GM18907 (cell line): ENCODE measurements around the gene C6orf132.

ENCODE experiments used
- ATAC-seq: cut with Tn5 transposase; IDR thresholded peaks from one replicate; pipeline ENCODE4 v1.9.1; 2021; ENCODE audit warnings: mild to moderate bottlenecking, moderate library complexity; ENCODE audit not compliant: unreplicated experiment

C6orf132 gene

GRCh38 chr6:42079941-42080464, 62.4 kb downstream of the C6orf132 start:
- no peak for ATAC-seq

GRCh38 chr6:42078386-42078785, 64.0 kb downstream of the C6orf132 start:
- ATAC-seq: no peak

- no peak for ATAC-seq
Measured at GRCh38 chr6:42075159-42075838, 67.1 kb downstream of the C6orf132 start.

DNA sequence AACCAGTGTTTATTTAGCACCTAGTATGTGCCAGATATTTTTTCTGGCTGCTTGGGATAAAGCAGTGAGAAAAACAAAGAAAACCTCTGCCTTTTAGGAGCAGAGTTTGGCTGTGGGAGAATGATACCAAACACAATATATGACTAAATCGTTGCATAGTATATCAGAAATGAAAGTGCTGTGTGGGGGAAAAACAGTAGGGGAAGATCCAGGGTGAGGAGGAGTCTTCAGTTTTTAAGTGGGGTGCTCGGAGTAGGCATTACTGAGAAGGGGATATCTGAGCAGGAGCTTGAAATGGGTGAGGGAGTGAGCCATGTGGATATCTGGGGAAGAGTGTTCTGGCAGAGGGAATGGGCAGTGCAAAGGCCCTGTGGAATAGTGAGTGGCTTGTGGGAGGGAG, 69.1 kb downstream of the C6orf132 start:
- ATAC-seq: no peak

DNA sequence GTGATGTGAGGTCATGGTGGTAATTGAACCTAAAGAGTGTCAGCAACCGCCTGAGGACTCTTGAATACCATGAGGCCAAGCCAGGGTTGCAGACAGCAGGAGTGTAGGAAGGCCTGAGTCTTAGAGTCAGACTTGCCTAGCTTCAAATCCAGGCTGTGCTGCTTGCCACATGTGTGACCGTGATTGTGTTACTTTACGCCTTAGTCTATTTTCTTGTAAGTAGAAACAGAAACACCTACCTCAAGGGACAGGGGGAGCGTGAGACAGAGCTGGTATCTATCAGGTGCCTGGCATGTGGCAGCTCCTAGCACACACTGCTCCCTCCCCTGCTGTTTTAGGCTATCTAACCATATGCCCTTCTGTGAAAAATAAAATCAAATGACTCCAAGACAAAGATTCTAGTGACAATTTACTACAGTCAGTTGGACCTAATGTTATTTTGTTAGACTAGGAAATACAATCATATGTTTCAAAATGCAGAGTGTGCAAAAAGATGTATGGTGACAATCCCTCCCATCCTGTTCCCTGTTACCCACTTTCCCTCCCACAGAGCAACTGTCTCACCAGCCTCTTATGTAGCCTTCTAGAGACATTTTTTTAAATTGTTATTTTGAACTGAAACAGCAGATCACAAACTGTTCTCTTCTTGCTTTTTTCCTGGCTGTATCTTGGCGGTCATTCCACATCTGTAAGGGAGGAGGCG, 70.4 kb downstream of the C6orf132 start:
- no peak for ATAC-seq

- ATAC-seq: no peak
Measured at GRCh38 chr6:42068872-42069522, 73.4 kb downstream of the C6orf132 start.

- no peak for ATAC-seq
Measured at GRCh38 chr6:42068173-42068572, 74.2 kb downstream of the C6orf132 start.

GRCh38 chr6:42066156-42066675, 76.2 kb downstream of the C6orf132 start:
- no peak for ATAC-seq

DNA sequence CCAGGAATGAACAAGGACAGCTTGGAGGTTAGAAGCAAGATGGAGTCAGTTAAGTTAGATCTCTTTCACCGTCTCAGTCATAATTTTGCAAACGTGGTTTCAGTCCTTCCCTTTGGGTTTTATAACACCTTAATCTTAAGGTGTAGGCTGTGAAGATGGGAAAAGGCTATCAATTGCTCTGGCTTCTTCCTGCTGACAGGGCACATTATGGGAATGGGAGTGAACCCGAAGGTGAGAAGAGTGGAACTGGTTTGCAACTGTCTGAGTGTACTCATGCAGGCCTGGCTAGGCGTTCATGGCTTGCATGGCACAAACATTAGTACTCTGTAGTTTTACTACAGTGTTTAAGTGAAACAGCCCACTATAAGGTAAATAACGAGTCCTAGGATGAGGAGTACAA, 82.7 kb downstream of the C6orf132 start:
- no peak for ATAC-seq

DNA sequence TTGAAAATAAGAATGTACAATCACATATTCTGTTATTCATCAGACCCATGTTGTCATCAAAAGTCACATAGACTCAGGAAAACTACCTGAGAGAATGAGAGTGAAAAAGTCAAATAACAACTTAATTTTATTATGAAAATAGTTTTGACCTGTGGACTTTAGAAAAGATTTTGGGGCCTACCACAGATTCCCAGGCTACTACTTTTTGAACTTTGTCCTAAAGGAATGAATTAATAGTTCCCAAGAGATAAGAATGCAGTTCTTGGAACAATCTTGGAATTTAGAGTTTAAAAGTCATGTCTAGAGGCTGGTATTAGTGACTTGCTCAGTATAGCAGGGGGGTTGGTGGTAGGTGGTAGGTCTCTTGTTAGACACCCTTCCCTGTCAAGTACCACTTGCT, 88.8 kb downstream of the C6orf132 start:
- no peak for ATAC-seq

DNA sequence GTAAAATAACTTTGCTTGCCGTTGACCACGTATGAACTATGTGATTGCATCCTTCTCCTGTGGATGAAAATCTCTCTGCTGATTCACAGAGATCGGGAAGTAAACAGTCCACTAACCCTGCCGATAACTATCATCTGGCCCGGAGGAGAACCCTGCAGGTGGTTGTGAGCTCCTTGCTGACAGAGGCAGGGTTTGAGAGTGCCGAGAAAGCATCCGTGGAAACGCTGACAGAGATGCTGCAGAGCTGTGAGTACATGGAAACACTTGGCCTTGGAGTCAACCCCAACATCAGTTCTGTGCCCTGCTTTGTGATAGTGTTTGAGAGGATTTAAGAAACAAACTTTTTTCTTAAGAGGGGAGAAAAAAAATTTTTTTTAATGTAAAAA, 91.2 kb downstream of the C6orf132 start:
- ATAC-seq: no peak
